Endothelial cell of umbilical vein (primary cell): ENCODE results near the gene PTPRD.

Experiments used
- CTCF ChIP-seq, 2 donors: IDR thresholded peaks; 1 replicate in 1 of 2; 2 replicates in 1 of 2; pipeline ENCODE4 v1.5.1; 2011; ENCODE audit warnings: low read length in 2 of 2, mild to moderate bottlenecking in 2 of 2, moderate library complexity in 2 of 2, control low read depth in 1 of 2, inconsistent platforms in 1 of 2, low read depth in 1 of 2; ENCODE audit not compliant: insufficient read depth in 1 of 2; ENCODE audit errors: extremely low read depth in 1 of 2
- EZH2 ChIP-seq: IDR thresholded peaks from 2 replicates; pipeline ENCODE4 v1.6.1; 2012; ENCODE audit warnings: borderline replicate concordance, low read depth, mild to moderate bottlenecking, moderate library complexity, low read length, inconsistent platforms; ENCODE audit not compliant: severe bottlenecking
- FOS ChIP-seq: IDR thresholded peaks from 2 replicates; pipeline ENCODE4 v1.6.1; 2011; ENCODE audit warnings: mild to moderate bottlenecking, low read length, moderate library complexity, borderline replicate concordance; ENCODE audit not compliant: insufficient read depth
- JUN ChIP-seq: IDR thresholded peaks from 2 replicates; pipeline ENCODE4 v1.6.1; 2011; ENCODE audit warnings: borderline replicate concordance, low read depth; ENCODE audit not compliant: insufficient read length, insufficient read depth
- MAX ChIP-seq: IDR thresholded peaks from 2 replicates; pipeline ENCODE4 v1.6.1; 2011; ENCODE audit not compliant: insufficient read depth, insufficient read length
- MYC ChIP-seq: IDR thresholded peaks from one replicate; pipeline ENCODE4 v1.6.1; 2011; ENCODE audit warnings: mild to moderate bottlenecking, low read depth, low read length
- POLR2A ChIP-seq: IDR thresholded peaks from 2 replicates; pipeline ENCODE4 v1.6.1; 2012; ENCODE audit warnings: low read depth, mild to moderate bottlenecking, control low read depth, low read length
- POLR2AphosphoS5 ChIP-seq: IDR thresholded peaks from 2 replicates; pipeline ENCODE4 v1.6.1; 2012; ENCODE audit warnings: low read depth, mild to moderate bottlenecking, control low read depth, low read length, moderate library complexity; ENCODE audit not compliant: insufficient read depth

- no peak for TF ChIP-seq CTCF (IDR thresholded peaks at IDR 0.05; ENCODE audit: extremely low read depth in 1 of 2, insufficient read depth in 1 of 2, low read depth in 1 of 2, low read length in 2 of 2)
- TF ChIP-seq POLR2A, result no peak
- no peak for TF ChIP-seq POLR2AphosphoS5
- TF ChIP-seq JUN, result no peak
- TF ChIP-seq FOS, result no peak
- TF ChIP-seq MAX, result no peak
- no peak for TF ChIP-seq MYC
- no peak for TF ChIP-seq EZH2
These were observed 1410.5 kb downstream of the PTPRD start for GRCh38 chr9:9202276-9202675.
